GM18909 (cell line): Measurements from ENCODE around the gene TMEM208.

Experiments
- ATAC-seq: cut with Tn5 transposase; IDR thresholded peaks from one replicate; pipeline ENCODE4 v1.9.1; 2021; ENCODE audit warnings: mild to moderate bottlenecking; ENCODE audit not compliant: unreplicated experiment, poor library complexity

Gene TMEM208

DNA sequence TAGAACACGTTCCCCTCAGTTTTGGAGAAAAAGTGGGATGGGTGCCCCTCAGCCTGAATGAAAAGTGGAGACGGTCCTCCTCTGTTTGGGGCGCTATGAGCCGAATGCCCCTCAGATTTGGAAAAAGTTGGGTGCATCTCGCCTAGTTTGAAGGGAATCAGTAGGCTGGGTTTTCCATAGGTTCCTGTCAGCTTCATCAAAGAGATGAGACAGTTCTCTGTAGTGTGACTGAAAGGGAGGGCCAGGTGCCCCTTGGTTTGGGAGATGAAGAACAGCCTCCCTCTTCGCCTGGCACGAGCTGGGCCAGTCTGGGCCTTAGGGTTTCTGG lies 21.1 kb downstream of the TMEM208 start:
- no peak for ATAC-seq

DNA sequence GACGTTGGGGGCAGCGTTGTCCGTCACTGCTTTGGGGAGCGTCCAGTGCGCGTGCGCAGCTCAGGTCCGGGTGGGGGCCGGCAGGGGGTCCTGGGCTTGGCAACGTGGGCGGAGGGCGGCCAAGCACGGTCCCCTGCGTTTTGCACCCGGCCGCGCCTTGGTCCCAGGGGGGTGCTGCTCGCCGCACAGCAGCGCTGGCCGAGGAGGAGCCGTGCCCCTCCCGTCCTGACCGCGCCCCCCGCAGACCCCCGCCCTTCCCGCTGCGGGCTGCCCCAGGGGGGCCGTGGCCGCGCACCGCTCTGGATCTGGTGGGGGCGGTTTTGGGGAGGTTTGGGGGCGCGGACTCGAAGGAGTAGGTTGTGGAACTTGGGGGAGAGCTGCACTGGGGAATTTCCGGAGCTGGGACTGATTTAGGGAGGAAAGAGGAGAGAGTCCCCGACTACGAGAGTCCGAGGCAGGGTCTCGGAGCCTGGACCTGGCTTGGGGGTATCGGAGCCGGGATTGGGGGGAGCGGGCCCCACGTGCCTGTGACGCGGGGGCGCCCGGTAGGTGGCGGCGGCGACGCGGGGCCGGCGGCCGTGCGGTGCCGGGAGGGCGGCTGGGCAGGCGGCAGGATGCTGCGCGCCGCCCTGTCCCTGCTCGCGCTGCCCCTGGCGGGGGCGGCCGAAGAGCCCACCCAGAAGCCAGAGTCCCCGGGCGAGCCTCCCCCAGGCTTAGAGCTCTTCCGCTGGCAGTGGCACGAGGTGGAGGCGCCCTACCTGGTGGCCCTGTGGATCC lies 21.7 kb downstream of the TMEM208 start, which contains the start of gene SLC9A5:
Gene SLC9A5 (plus strand): TSS at position 579 of the 777 bp plus-strand sequence. CDS start 36 bp downstream, at position 615.
- no peak for ATAC-seq

DNA sequence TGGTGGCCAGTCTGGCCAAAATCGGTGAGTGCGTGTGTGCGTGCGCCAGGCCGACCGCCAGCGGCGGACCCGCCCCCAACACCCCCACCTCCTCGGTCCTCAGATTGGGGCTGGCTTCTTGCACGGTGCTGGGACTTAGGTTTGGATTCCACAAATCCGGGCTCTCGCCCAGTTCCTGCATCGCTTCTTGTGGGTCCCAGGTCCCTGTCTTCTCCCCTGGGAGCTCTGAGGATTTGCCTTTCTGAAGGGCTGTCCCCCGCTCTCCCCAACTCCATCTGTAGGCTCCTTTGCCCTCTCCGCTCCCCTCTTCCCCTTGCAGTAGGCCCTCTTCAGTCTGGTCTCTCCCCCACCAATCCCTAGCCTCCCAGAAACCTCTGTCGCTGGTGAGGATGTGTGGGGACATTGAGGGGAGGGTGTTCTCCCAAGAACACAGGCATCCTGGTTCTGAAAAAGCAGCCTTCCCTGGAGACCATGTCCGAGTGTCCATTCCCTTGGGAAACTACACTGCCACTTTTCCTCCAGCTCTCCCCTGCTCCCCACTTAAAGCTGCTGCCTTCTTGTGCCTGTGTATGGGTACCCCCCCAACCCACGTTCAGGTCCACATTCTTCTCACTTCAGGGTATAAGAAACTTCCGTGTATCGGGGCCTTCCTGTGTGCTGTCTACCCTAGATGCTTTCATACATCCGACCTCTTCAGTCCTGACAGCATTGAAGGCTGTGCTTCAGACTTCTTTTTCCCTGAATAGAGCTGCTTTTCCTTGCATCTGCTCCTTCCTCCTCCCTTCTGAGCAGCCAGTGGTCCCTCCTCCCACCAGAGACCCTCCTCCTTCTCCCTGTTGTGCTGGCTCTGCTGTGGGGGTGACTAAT lies 22.5 kb downstream of the TMEM208 start:
- no peak for ATAC-seq

DNA sequence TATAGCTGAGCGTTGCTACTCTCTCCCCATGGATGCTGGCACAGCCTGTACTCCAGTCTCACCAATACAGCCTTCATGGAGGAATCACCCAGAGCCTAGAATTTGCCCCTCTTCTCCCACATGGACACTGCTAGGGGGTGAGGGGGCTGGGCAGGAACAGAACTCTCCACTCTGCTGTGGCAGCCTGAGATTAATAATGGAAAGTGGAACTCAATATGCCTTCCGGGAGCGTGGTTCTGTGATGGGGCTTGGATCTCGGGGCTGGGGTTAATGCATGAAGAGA lies 23.1 kb downstream of the TMEM208 start:
- no peak for ATAC-seq

DNA sequence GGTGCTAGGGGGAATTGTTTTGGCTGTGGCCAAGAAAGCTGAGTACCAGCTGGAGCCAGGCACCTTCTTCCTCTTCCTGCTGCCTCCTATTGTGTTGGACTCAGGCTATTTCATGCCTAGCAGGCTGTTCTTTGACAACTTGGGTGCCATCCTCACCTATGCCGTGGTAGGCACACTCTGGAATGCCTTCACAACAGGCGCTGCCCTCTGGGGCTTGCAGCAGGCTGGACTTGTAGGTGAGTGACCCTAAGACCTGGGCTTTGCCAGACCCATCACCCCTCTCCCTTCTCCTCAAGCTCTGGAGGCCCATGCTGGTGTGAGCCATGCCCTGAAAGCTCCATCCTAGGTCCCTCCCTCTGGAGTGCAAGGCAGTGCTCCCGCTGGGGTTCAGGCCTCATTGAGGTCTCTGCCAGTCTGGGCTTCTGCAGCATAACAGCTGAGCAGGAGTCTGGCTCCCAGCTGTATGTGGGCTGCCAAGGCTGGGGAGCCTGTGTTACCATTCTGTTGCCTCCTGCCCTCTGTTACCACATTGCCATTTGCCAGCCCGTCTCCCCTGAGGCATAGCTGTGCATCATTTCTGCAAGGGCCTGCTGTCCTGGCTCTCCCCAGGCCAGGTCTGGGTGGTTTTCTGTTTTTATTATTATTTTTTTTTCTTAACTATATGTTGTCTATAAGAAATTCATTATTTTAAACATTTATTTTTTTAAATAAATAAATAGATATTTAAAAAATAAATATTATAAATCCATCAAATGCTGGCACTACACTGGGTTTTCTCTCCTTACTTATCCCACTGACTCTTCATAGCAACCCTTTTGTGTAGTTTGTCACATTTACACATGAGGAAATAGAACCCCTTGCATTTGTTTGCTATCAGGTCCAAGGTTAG lies 25.9 kb downstream of the TMEM208 start:
- ATAC-seq: no peak

DNA sequence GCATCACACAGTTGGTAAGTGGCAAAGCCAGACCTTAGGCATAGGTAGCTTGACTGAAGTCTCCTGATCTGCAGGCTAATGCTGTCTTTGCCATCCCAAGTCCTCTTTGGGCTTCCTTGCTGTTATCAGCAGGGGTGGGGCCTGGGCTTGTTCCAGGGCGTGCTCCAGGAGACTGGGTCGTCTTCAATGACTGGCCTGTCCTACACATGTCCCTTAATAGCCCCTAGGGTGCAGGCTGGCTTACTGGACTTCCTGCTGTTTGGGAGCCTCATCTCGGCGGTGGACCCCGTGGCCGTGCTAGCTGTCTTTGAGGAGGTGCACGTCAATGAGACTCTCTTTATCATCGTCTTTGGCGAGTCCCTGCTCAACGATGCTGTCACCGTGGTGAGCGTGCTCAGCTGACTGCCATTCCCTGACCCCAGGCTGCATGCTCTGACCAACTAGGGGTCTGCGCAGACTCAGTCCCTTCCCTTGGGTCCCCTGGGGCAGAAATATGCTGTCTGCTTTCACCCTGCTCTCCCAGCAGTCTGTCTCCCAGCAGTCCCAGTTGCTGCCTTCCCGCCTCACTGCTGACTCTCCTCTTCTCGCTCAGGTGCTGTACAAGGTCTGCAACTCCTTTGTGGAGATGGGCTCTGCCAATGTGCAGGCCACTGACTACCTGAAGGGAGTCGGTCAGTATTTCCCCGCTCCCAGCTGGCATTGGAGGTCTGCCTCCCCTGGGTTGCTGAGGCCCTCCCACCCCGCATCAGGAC lies 28.0 kb downstream of the TMEM208 start:
- ATAC-seq: no peak

DNA sequence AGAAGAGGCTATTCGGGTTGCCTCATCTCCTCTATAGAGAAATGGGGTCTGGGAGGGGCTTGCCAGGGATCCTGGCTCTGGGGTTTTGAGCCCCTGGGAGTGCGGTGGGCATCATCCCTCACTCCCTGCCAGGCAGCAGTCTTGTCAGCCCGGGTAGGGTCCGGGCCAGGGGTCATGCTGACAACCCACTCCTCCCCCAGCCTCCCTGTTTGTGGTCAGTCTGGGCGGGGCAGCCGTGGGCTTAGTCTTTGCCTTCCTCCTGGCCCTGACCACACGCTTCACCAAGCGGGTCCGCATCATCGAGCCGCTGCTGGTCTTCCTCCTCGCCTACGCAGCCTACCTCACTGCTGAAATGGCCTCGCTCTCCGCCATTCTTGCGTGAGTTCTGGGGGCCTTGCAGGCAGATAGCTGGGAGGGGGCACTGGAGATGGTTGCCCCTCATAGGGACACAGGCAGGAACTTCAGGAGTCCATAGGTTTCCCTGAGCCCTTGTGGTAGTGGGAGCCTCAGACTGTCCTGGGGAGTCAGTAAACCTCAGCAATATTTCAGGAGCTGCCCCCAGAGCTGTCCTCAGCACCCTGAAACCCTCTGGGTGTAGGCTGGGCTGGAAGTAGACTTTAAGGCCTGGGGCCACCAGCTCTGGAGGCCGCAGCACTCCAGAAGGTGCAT lies 28.8 kb downstream of the TMEM208 start:
- no peak for ATAC-seq

DNA sequence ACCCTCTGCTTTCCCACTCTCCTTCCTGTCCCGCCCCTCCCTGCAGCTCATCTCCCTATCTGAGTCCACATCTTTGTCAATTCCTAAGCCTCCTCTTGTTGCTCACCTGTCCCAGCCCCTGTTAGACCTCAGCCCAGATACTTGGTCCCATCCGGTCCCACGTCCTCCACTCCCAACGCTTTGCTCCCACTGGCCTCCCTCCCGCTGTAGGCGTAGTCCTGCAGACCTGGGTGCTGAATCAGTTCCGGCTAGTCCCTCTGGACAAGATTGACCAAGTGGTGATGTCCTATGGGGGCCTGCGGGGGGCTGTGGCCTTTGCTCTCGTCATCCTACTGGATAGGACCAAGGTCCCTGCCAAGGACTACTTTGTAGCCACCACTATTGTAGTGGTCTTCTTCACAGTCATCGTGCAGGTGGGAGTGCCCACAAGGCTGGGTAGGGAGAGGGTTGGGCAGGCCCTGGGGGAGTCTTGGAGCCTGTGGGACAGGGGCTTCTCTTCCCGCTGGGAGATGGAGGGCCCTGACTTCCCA lies 29.8 kb downstream of the TMEM208 start:
- ATAC-seq: no peak

DNA sequence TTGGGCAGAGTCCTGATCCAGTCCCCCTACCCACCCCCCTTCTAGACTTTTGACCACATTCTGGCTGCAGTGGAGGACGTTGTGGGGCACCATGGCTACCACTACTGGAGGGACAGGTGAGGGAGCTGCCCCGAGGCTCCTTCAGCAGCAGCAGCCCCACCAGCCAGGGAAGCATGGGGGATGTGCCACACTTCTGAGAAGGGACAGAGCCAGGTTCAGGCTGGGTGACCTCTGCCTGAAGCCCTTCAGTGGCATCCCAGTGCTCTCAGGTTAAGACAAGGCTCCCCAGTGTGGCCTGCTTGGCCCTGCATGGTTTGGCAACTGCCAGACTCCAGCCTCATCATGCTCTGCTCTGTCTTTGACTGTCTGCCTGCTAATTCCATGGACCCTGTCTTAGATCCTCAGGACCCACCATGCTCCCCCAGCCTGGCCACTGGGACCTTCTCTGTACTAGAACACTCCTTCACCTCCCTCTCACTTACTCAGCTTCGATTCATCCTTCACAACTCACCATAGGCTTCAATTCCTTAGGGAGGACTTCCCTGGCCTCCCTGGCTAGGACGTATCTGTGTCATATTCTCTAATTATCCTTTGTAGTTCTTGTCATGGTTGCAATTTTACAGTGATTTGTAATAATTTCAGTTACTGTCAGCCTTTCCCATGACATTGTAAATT lies 30.7 kb downstream of the TMEM208 start:
- no peak for ATAC-seq

DNA sequence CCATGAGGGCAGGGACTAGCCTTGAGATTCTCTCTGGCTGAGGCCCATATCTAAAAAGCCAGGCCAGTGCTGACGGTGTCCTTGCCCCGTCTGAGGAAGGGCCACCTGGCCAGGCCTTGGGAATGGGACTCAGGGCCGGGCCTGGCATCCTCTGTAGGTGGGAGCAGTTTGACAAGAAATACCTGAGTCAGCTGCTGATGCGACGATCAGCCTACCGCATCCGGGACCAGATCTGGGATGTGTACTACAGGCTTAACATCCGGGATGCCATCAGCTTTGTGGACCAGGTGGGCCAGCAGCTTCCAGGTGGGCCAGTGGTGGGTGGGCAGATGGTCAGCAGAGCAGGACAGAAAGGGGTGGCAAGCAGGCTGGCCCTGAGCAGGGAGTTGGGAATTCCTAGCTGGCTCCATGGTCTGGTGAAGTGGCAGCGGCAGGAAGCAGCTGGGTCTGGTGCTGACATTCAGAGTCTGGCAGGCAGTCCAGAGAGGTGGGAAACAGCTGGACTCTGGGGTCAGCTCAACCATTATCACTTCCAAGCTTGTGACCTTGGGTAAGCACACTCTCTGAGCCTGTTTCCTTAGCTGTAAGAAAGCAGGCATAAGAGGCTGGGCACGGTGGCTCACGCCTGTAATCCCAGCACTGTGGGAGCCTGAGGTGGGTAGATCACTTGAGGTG lies 31.4 kb downstream of the TMEM208 start:
- no peak for ATAC-seq

DNA sequence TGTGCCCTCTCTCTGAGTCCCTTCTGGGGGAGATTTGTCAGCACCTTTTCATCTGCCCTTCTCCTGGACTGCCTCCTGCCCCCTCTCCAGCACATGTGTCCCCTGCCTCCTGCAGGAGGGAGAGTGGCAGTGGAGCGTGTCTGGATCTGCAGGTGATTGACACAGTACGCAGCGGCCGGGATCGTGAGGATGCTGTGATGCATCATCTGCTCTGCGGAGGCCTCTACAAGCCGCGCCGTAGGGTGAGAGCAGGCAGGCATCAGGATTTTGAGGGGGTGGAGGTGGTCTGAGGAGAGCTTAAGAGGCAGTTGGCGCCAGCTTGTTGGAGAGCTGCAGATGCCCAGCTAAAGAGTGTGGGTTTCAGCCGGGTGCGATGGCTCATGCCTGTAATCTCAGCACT lies 32.8 kb downstream of the TMEM208 start:
- ATAC-seq: no peak

DNA sequence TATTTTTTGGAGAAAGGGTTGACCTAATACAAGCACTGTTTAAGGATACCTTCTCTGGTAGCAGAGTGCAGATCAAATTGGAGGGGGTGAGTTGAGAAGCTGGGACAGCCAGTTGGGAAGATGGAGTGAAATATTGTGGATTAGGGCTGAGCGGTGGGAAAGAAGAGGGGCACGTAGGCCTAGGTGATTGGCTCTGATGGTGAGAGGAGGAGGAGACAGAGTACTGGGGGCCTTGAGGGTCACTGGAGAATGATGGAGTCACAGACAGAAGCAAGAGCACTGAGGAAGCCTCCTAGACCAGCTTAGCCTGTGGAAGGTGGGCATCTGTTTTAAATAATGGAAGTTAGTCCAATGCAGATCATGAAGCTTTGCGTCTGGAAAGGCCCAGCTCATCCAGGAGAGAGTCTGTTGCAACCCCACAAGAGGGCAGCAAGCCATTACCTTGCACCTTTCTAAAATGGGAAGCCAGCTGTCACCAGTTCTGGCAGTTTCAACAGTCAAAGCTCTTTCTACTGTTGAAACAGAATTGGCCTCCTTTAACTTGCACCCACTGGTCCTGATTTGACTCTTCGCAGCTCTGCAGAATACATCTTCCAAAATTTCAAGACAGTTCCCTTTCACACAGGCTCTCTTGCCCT lies 33.6 kb downstream of the TMEM208 start:
- ATAC-seq: no peak

DNA sequence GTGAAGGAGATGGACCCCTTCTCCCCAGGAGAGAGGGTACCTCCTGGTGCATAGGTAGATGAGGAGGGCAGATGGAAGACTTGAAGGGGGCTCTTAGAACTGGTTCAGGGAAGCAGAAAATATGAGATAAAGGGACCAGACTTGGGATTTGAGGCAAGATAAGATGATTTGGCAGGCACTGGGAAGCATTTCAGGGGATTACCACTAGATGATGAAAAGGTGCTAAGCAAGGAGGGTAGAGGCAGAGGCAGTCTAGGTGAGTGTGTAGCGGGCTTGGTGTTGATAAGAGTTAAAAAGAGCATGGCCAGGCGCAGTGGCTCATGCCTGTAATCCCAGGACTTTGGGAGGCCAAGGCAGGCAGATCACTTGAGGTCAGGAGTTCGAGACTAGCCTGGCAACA lies 36.3 kb downstream of the TMEM208 start:
- ATAC-seq: no peak

DNA sequence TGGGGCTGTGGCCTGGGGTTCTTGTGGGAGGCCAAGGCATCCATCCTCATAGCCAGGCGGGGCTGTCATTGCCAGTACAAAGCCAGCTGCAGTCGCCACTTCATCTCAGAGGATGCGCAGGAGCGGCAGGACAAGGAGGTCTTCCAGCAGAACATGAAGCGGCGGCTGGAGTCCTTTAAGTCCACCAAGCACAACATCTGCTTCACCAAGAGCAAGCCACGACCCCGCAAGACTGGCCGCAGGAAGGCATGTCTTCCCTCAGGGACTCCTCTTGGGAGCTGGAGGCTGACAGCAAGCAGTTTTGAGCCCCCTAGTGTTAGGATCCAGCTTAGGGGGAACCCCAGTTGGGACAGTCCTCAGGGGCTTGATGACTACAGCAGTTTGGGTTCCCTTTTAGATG lies 37.3 kb downstream of the TMEM208 start:
- no peak for ATAC-seq

DNA sequence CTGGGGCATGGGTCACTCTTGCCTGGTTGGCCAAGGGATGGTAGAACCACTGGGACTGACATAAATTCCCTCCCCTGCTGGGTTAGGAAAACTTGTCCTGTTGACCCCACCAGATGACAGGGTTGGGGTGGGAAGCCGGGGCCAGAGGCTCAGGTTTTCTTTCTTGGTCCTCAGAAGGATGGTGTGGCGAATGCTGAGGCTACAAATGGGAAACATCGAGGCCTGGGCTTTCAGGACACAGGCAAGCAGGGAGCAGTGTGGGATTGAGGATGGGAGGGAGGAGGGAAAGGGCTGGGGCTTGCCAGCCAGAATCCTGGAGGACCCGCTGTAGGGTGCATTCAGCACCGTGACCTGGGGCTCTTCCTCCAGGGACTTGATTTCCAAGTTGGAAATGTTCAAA lies 37.9 kb downstream of the TMEM208 start:
- ATAC-seq: no peak

DNA sequence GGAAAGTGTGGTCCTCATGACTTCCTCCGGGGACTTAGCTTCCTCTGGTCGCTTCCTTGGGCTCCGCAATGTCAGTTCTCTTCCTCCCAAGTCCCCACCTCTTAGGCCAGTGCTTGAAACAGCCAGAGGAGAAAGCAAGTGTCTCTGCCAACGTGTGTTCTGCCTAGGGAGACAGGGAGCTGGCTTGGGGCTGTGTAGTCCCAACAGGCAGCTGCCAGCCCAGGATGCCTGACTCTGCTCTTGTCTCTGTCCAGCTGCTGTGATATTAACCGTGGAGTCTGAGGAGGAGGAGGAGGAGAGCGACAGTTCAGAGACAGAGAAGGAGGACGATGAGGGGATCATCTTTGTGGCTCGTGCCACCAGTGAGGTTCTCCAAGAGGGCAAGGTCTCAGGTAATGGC lies 38.9 kb downstream of the TMEM208 start:
- no peak for ATAC-seq

DNA sequence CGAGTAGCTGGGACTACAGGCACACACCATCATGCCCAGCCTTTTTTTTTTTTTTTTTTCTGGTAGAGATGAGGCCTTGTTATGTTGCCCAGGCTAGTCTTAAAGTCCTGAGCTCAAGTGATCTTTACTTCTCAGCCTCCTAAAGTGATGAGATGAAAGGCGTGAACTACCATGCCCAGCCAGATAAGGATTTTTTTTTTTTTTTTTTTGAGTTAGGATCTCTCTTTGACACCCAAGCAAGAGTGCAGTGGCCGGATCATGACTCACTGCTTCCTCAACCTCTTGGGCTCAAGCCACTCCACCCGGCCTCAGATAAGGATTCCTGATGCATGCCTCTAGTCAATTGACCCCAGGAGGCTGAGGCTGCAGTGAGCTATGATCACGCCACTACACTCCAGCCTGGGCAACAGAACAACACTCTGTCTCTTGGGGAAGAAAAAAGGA lies 41.2 kb downstream of the TMEM208 start:
- ATAC-seq: no peak

DNA sequence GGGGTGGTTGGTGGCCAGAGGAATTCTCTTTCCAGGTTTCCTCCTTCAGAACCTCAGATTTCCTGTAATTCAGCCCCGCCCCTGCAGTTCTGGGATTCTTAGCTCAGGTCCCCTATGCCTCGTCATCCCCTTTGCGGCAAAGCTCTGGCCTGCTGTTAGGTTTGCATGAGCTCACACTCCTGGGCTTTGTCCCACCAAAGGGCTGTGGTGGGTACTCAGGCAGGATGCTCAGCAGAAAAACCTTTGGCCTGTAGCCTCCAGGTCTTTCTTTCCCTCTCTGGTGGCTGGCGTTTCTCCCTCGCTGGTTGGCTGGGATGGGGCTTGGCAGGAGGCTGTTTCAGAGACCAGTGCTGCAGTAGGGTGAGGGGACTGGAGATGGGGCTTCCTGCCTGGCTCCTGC lies 42.8 kb downstream of the TMEM208 start:
- ATAC-seq: no peak
